Measurements from ENCODE around the gene TFF2.

DNA sequence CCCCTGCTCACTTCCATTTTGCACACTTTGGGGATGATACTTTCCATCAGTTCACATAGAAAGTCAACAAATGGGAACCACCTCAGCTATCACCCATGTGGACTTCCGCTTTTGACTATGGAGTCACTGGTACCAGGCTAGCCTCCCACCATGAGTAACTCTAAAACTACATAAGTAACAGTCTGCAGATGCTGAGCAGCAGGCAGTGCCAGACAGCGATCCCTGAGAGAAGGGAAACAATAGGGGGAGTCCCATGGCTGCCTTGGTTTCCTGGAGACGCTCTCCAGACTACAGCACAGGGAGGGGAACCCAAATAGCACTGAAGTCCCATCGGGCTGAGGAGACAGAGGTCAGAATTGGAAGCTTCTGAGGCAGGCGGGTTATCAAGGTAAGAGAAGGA lies 2.8 kb upstream of the TFF2 start:
- no peak for TF ChIP-seq ZFP30 (CRISPR knock-in tag; IDR thresholded peaks at IDR 0.05)
- TF ChIP-seq RARB (CRISPR knock-in tag; IDR thresholded peaks at IDR 0.05) = no peak
- TF ChIP-seq ISL1 (CRISPR knock-in tag; IDR thresholded peaks at IDR 0.05) = no peak
- TF ChIP-seq POU6F1 (CRISPR knock-in tag; IDR thresholded peaks at IDR 0.05; ENCODE audit: borderline replicate concordance, low read depth) = no peak
- TF ChIP-seq, protein P1, sequence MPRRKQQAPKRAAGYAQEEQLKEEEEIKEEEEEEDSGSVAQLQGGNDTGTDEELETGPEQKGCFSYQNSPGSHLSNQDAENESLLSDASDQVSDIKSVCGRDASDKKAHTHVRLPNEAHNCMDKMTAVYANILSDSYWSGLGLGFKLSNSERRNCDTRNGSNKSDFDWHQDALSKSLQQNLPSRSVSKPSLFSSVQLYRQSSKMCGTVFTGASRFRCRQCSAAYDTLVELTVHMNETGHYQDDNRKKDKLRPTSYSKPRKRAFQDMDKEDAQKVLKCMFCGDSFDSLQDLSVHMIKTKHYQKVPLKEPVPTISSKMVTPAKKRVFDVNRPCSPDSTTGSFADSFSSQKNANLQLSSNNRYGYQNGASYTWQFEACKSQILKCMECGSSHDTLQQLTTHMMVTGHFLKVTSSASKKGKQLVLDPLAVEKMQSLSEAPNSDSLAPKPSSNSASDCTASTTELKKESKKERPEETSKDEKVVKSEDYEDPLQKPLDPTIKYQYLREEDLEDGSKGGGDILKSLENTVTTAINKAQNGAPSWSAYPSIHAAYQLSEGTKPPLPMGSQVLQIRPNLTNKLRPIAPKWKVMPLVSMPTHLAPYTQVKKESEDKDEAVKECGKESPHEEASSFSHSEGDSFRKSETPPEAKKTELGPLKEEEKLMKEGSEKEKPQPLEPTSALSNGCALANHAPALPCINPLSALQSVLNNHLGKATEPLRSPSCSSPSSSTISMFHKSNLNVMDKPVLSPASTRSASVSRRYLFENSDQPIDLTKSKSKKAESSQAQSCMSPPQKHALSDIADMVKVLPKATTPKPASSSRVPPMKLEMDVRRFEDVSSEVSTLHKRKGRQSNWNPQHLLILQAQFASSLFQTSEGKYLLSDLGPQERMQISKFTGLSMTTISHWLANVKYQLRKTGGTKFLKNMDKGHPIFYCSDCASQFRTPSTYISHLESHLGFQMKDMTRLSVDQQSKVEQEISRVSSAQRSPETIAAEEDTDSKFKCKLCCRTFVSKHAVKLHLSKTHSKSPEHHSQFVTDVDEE (CRISPR knock-in tag; IDR thresholded peaks at IDR 0.05) = no peak

All from SK-N-SH treated with all-trans-retinoic acid at 6 μM for 48 hours (cell line).